ENCODE results near the gene FLNB. TPM values are rescaled to one million over a fixed set of nuclear protein-coding genes. Genes with fewer than 3 reads are reported as not detected.

FLNB gene
- total RNA-seq, 1 donor from 2014 or later, result 297 TPM

DNA sequence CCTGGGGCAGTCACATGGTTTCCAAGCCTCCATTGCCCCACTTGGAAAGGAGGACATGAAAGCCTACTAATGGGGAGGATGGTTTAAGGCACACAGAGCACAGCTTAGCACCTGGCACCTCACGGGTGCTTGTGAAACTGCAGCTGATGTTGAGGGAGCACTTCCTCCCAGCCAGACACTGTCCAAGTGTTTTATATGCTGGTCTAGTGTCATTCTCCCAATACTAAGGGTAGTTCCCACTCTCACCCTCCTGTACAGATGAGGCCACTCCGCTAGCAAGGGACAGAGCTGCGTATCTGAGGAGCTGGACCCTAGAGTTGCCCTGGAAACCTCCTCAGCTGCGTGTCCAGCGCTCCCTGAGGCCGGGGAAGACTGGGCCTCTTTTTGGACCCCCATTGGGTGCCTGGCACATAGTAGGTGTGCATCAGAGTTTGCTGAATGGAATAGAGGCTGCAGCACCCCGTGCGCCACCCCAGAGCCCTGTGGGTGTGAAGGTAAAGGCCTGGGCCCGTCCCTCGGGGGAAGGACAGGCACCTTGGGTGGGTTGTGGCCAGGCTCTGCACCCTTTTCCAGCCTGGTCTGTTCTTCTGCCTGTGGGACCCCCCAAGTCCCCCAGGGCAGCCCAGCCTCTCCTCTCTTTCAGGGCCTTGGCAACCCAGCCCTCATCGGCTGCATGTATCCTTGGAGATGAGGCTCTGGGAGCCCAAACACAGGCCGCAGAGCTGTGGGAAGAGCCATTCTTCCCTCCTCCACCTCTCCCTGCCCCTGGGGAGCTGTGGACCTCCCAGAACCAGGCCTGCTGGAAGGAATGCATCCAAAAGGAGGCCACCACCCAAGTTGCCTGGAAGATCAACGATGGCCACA is 171.2 kb downstream of the FLNB start:
- no peak for DNase-seq (ENCODE audit: low read depth in 2 of 2)

DNA sequence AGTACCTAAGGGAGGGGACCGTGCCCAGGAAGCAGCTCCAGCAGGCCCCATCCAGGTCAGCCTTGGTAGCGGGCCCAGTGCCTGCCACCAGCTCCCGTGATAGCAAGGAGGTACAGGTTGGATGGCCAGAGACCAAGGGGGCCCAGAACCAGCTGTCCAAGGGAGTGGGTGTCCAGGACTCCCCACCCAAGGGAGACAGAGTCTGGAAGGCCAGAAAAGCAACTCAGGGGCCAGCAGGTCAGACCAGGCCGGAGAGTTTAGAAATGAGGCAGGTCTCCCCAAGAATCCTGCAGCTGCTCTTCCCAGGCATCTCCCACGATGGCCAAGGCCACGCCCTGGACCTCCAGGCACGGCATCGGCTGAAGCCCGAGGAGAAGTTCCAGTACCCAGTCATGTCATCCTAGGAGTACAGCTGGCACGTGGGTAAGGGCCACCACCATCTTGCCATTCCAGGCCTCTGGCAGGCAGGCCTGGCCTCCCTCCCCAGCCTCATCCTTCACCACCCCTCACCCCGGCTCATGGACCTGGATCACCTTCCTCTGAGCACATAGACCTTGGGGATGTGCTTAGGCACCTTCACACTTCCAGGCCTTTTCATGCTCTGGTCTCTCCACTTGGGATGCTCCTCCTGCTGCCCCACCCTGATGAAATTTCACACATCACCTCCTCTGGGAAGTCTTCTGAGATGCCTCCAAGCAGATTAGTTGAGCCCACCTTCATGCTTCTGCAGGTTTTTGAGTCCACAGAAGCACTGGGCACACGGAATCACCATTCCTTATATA is 172.1 kb downstream of the FLNB start:
- DNase-seq (ENCODE audit: low read depth in 2 of 2), result no peak

DNA sequence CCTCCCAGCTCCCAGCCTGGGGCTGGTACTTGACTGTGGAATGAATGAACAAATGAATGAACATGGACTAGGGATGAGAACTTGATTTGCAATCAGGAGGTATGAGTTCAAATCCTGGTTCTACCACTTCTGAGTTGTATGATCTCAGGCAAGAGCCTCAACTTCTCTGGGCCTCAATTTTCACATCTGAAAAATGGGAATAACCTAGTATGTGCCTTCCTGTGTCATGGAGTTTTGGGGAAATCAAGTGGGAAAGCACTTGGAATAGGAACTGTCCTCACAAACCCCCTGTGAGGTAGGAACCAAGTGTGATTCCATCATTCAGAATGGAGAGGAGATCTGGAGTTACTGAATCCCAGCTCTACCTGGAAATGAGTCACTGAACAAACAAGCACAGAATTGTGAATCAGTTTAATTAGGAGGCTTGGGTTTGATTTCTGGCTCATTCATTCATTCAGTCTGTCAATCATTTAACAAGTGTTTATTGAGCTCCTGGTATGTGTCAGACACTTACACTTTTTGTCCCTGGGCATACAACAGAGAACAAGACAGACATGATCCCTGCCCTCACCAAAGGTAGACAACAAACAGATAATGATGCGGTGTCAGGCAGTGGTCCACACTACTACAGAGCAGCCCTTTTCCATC is 172.8 kb downstream of the FLNB start:
- peak in 1 of 2 donors; percentile 46 for DNase-seq (ENCODE audit: low read depth in 2 of 2)

DNA sequence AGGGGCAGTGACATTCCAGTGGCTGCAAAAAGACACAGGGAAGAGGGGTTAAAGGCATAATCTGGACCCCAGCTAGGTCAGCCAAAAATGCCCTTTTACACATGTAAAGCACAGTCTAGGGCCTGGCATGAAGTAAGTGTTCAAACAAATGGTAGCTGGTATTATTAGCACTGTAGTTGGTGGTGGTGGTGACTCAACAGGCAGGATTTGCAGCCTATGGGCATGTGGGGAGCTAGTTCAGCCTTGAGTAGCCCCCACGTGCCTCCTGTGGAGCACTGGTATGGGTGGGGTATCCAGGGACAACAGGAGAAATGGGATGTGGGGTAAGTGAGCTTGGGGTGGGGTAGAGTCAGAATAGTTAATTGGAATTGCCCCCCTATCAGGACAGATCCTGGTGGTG is 175.0 kb downstream of the FLNB start:
- DNase-seq (ENCODE audit: low read depth in 2 of 2), result no peak

GRCh38 chr3:58183891-58184290 is 175.7 kb downstream of the FLNB start:
- DNase-seq (ENCODE audit: low read depth in 2 of 2), result no peak

DNA sequence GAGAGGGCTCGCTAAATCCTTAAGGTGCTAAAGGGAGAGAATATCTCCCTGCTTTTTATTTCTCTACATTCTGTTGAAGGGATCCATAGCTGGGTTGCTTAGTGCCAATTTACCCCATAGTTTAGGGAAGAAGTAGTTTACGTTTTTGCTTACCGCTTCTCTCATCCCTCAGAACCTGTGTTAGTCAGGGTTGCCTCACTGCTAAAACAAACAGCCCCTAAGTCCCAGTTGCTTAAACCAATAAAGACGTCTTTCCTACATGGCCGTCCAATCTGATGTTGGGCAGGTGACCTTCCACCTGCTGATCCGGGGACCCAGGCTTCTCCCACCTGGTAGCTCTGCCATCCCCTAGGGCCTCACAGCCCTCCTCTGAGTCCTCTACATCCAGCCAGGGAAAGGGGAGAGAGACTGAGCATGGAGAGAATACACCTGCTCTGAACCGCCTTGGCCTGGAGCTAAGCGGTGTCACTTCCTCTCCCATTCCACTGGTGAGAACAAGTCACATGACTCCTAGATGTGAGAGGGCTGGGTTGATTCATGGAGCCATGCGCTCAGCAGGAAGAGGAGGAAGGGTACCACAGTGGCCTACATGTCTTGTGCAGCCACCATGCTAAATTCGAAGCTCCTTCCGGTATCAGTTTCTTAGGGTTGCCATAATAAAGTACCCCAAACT is 176.2 kb downstream of the FLNB start:
- DNase-seq (ENCODE audit: low read depth in 2 of 2), result no peak

- no peak for DNase-seq (ENCODE audit: low read depth in 2 of 2)
Observed at GRCh38 chr3:58184982-58185360, 176.7 kb downstream of the FLNB start.

GRCh38 chr3:58188173-58188564 is 179.9 kb downstream of the FLNB start:
- DNase-seq (ENCODE audit: low read depth in 2 of 2), result no peak

DNA sequence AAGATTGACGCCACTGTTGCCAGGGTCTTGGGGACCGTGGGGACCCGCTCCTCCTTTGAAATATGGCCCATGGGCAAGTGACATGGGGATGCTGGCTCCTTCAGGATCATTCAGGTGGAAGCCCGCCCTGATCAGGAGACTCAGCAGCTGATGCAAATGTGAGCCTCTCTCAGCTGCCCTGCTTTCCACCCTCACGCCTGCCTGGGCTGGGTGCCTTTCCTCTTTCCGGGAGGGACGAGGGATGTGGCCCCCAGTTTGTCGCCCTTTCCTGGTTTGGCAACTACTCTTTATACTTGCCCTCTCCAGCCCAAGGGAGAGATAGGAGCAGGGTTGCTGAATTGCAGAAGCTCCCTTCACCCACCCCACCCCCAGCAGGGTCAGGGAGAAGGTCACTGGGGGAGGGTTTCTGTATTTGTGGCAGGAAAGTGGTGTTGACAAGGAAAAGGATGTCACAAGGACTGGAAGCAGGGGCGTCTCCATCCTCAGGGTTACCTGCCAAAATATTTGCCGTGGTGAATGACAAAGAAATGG is 180.8 kb downstream of the FLNB start:
- peak; percentile 46 to 60 for DNase-seq (ENCODE audit: low read depth in 2 of 2)

GRCh38 chr3:58189691-58190090 is 181.5 kb downstream of the FLNB start:
- no peak for DNase-seq (ENCODE audit: low read depth in 2 of 2)

- DNase-seq (ENCODE audit: low read depth in 2 of 2), result no peak
Observed at GRCh38 chr3:58190291-58190690, 182.1 kb downstream of the FLNB start.

- no peak for DNase-seq (ENCODE audit: low read depth in 2 of 2)
Observed at GRCh38 chr3:58190882-58191281, 182.7 kb downstream of the FLNB start.

- peak in 1 of 2 donors; percentile 81 for DNase-seq (ENCODE audit: low read depth in 2 of 2)
Observed at GRCh38 chr3:58191361-58191991, 183.3 kb downstream of the FLNB start.

DNA sequence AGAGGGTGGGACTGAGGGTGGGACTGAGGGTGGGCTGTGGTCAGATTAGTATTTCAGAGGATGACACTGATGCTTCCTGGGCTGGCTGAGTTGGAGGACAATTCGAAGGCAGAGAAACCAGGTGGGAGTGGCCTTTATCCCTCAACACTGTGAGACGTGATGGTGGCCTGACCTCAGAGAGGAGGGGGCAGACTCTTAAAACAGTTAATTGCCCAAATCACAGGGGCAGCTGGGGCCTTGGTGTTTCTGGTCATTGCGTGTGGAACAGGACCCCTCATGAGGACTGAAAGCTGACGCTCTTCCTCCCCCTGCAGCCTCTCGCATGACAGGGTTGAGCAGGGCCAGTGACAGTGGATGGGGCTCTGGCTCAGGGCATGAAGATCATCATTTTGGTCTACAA is 183.8 kb downstream of the FLNB start:
- no peak for DNase-seq (ENCODE audit: low read depth in 2 of 2)

- DNase-seq (ENCODE audit: low read depth in 2 of 2), result no peak
Observed at GRCh38 chr3:58193682-58194407, 185.6 kb downstream of the FLNB start.

- no peak for DNase-seq (ENCODE audit: low read depth in 2 of 2)
Observed at GRCh38 chr3:58197588-58197987, 189.4 kb downstream of the FLNB start.

DNA sequence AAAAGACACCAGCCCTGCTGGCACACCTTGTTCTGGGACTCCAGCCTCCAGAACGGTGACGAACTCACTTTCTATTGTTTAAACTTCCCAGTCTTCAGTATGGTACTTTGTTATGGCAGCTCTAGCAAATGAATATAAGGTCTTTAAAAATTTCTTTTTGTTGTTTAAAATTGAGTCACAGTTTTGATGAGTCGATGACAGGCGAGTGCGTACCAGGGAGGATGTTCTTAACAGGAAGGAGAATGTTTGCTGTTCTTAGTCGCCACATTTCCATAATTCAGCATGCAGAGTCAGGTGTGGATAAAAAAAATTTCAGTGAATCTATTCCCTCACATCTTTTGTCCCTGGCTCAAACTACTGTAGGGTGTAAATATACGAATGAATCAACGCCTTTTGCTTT is 190.1 kb downstream of the FLNB start:
- peak in 1 of 2 donors; percentile 61 for DNase-seq (ENCODE audit: low read depth in 2 of 2)

GRCh38 chr3:58198804-58199203 is 190.6 kb downstream of the FLNB start:
- peak in 1 of 2 donors; percentile 59 for DNase-seq (ENCODE audit: low read depth in 2 of 2)

DNA sequence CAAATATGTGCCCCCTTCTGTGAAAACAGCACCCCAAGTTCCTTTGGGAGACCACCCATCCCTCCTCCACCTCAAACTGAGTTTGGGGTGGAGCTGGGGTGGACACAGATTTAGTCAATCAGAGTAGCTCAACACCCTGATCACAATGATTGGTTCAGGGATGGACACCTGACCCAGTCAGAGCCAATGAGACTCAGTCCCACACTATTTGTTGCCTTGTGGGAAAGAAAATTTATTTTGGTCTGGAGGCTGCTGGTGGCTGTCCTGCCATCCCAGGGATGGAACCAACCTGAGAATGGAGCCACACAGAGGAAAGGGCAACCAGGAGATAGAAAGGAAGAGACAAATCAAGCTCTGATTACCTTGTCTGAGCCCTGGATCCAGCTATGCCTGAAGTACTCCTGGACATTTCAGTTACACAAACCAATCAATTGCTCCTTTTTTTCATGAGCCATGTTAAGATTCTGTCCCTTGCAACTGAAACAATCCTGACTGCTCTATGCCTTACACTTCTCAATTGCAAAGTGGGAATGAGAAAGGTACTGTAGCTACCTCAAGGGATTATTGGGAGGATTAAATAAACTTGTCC is 192.0 kb downstream of the FLNB start:
- DNase-seq (ENCODE audit: low read depth in 2 of 2), result no peak

- no peak for DNase-seq (ENCODE audit: low read depth in 2 of 2)
Observed at GRCh38 chr3:58200846-58201355, 192.7 kb downstream of the FLNB start.
